Gastroesophageal sphincter (tissue), 4 donors: ENCODE results near the gene OPN1SW. TPM values are rescaled to one million over a fixed set of nuclear protein-coding genes. Genes with fewer than 3 reads are reported as not detected.

Source experiments
- ATAC-seq: fragments of 150-250 bp; one replicate; pipeline ENCODE4 v1.9.1; 2016; ENCODE audit warnings: mild to moderate bottlenecking, moderate library complexity
- H3K27ac ChIP-seq, 4 donors: fragments of 200-600 bp; sonication (generic) in 3 of 4; 1 replicate in 3 of 4; 2 replicates in 1 of 4; pipeline ENCODE4 v1.5.1; 2016 to 2019
- H3K27me3 ChIP-seq: fragments of 200-600 bp; sonication (generic); one replicate; pipeline ENCODE4 v1.5.1; 2019
- H3K36me3 ChIP-seq, 2 donors: fragments of 200-600 bp; sonication (generic); one replicate each; pipeline ENCODE4 v1.5.1; 2019; ENCODE audit warnings: control low read depth in 1 of 2
- H3K4me1 ChIP-seq, 3 donors: fragments of 200-600 bp; sonication (generic); 1 replicate in 2 of 3; 2 replicates in 1 of 3; pipeline ENCODE4 v1.5.1; 2016 to 2019; ENCODE audit warnings: control low read depth in 2 of 3
- H3K4me3 ChIP-seq, 2 donors: fragments of 200-600 bp; sonication (generic); one replicate each; pipeline ENCODE4 v1.5.1; 2019; ENCODE audit warnings: mild to moderate bottlenecking in 1 of 2, moderate library complexity in 1 of 2
- H3K9me3 ChIP-seq, 3 donors: fragments of 200-600 bp; sonication (generic); one replicate each; pipeline ENCODE4 v1.5.1; 2017 to 2019; ENCODE audit warnings: control low read depth in 2 of 3
- EP300 ChIP-seq: sonication (generic); formaldehyde crosslinking; IDR thresholded peaks from one replicate; pipeline ENCODE4 v1.6.1; 2017; ENCODE audit warnings: antibody characterized with exemption, mild to moderate bottlenecking
- POLR2A ChIP-seq, 2 donors: fragments of 450-650 bp; IDR thresholded peaks; one replicate each; pipeline ENCODE4 v1.6.1; 2017; ENCODE audit warnings: antibody characterized with exemption in 2 of 2, mild to moderate bottlenecking in 2 of 2, moderate library complexity in 1 of 2
- POLR2AphosphoS5 ChIP-seq: sonication (generic); formaldehyde crosslinking; IDR thresholded peaks from one replicate; pipeline ENCODE4 v1.6.1; 2017; ENCODE audit warnings: antibody characterized with exemption
- WGBS, 2 donors: methylation state at CpG; one replicate each; pipeline ENCODE4 v1.1.5; 2018; ENCODE audit warnings: low coverage in 1 of 2; 5-methylcytosine and 5-hydroxymethylcytosine counted together
- total RNA-seq, 4 donors: library from RNA; depleted of rRNA; stranded (reverse); fragments of >200 nt; gene quantifications; one replicate each; pipeline ENCODE4 v1.1.0, GENCODE V29; 2016
- TF ChIP-seq, protein P1 (sequence below), 4 experiments: fragments of 200-600 bp in 2 of 4; fragments of 450-650 bp in 2 of 4; sonication (generic) in 1 of 4; IDR thresholded peaks; one replicate each; pipeline ENCODE4 v1.5.1; 2017 to 2019; ENCODE audit warnings: antibody characterized with exemption in 4 of 4, mild to moderate bottlenecking in 2 of 4, moderate library complexity in 2 of 4

The OPN1SW gene
- total RNA-seq, 4 donors from 2014 or later: not detected

DNA sequence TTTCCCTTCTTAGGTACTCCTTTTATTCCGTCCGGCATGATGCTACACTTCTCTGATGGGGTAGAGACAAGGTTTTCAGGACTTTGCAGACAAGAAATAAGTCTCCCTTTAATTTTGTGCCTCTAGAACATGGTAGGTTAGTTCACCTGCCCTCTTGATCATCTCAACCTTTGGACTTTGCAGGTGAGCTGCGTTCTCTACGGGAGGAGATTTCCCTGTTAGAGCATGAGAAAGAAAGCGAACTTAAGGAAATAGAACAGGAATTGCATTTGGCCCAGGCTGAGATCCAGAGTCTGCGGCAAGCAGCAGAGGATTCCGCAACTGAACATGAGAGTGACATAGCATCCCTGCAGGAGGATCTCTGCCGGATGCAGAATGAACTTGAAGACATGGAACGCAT is 25.4 kb upstream of the OPN1SW start:
- H3K27me3 ChIP-seq: no peaks in the 10 kb centered on the region
- no peaks in the 10 kb centered on the region for H3K9me3 ChIP-seq
- 83 to 91% methylated on average over 1 to 7 of the region's 9 CpGs for WGBS, 2 donors
- no peak overlapping the region for H3K27ac ChIP-seq
- H3K4me1 ChIP-seq: no peaks in the 10 kb centered on the region
- no peak for ATAC-seq
- TF ChIP-seq POLR2AphosphoS5 (no peak), EP300 (no peak), POLR2A (IDR thresholded peaks at IDR 0.05) (no peak)
- TF ChIP-seq, protein P1, sequence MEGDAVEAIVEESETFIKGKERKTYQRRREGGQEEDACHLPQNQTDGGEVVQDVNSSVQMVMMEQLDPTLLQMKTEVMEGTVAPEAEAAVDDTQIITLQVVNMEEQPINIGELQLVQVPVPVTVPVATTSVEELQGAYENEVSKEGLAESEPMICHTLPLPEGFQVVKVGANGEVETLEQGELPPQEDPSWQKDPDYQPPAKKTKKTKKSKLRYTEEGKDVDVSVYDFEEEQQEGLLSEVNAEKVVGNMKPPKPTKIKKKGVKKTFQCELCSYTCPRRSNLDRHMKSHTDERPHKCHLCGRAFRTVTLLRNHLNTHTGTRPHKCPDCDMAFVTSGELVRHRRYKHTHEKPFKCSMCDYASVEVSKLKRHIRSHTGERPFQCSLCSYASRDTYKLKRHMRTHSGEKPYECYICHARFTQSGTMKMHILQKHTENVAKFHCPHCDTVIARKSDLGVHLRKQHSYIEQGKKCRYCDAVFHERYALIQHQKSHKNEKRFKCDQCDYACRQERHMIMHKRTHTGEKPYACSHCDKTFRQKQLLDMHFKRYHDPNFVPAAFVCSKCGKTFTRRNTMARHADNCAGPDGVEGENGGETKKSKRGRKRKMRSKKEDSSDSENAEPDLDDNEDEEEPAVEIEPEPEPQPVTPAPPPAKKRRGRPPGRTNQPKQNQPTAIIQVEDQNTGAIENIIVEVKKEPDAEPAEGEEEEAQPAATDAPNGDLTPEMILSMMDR (IDR thresholded peaks at IDR 0.05): no peak
- H3K36me3 ChIP-seq: peaks cover 0 to 41% of the 10 kb centered on the region in 2 donors
- no peak overlapping the region for H3K4me3 ChIP-seq

GRCh38 chr7:128800567-128800966 is 25.0 kb upstream of the OPN1SW start:
- TF ChIP-seq POLR2A (IDR thresholded peaks at IDR 0.05) (no peak), POLR2AphosphoS5 (no peak), EP300 (no peak)
- TF ChIP-seq, protein P1 (IDR thresholded peaks at IDR 0.05): no peak
- Histone ChIP-seq H3K4me1 (no peaks in the 10 kb centered on the region), H3K27ac (no peak overlapping the region), H3K36me3 (peaks cover 0 to 37% of the 10 kb centered on the region in 2 donors), H3K27me3 (no peaks in the 10 kb centered on the region), H3K9me3 (no peaks in the 10 kb centered on the region), H3K4me3 (no peak overlapping the region)
- 94 to 100% methylated on average over 2 of the region's 3 CpGs for WGBS, 2 donors
- no peak for ATAC-seq

- no peaks in the 10 kb centered on the region for H3K4me1 ChIP-seq
- no peaks in the 10 kb centered on the region for H3K27me3 ChIP-seq
- H3K36me3 ChIP-seq: peaks cover 0 to 32% of the 10 kb centered on the region in 2 donors
- H3K4me3 ChIP-seq: no peak overlapping the region
- TF ChIP-seq, protein P1 (IDR thresholded peaks at IDR 0.05): no peak
- no peak for TF ChIP-seq POLR2AphosphoS5
- TF ChIP-seq POLR2A (IDR thresholded peaks at IDR 0.05): no peak
- TF ChIP-seq EP300: no peak
- no peaks in the 10 kb centered on the region for H3K9me3 ChIP-seq
- ATAC-seq: no peak
- H3K27ac ChIP-seq: no peak overlapping the region
- WGBS, 2 donors: 76% methylated on average over 2 of the region's 2 CpGs
These were observed 23.9 kb upstream of the OPN1SW start for GRCh38 chr7:128799451-128799850.

GRCh38 chr7:128796327-128796726 is 20.7 kb upstream of the OPN1SW start:
- Histone ChIP-seq H3K36me3 (peaks cover 0 to 17% of the 10 kb centered on the region in 2 donors), H3K27me3 (no peaks in the 10 kb centered on the region), H3K4me3 (no peak overlapping the region), H3K9me3 (no peaks in the 10 kb centered on the region), H3K4me1 (peaks cover 0 to 25% (median 14%) of the 10 kb centered on the region in 3 donors), H3K27ac (no peak overlapping the region)
- TF ChIP-seq, protein P1 (IDR thresholded peaks at IDR 0.05): no peak
- TF ChIP-seq EP300 (no peak), POLR2AphosphoS5 (no peak)
- WGBS, 2 donors: 31 to 54% methylated on average over 4 of the region's 5 CpGs
- no peak for ATAC-seq

- TF ChIP-seq, protein P1 (IDR thresholded peaks at IDR 0.05): no peak
- TF ChIP-seq POLR2AphosphoS5 (no peak), POLR2A (IDR thresholded peaks at IDR 0.05) (no peak), EP300 (no peak)
- Histone ChIP-seq H3K9me3 (no peaks in the 10 kb centered on the region), H3K27ac (no peak overlapping the region), H3K36me3 (peaks cover 0 to 8% of the 10 kb centered on the region in 2 donors), H3K27me3 (no peaks in the 10 kb centered on the region), H3K4me3 (no peak overlapping the region), H3K4me1 (peaks cover 0 to 35% (median 17%) of the 10 kb centered on the region in 3 donors)
- 95 to 100% methylated on average over 1 to 3 of the region's 4 CpGs for WGBS, 2 donors
- no peak for ATAC-seq
These were observed 19.5 kb upstream of the OPN1SW start for GRCh38 chr7:128795129-128795528.
